ENCODE measurements around the gene LARP4.
"Not testable (repeated sequence)": the region's sequence is repeated elsewhere in the genome, so short reads cannot be mapped to it uniquely, and the experiment has no call there.

LARP4 gene

GRCh38 chr12:50453872-50454271 lies 53.2 kb downstream of the LARP4 start:
- Histone ChIP-seq H3K27ac (no peak overlapping the region), H3K4me3 (no peak overlapping the region)

- Histone ChIP-seq H3K27ac (no peak overlapping the region), H3K4me3 (no peak overlapping the region)
Observed at GRCh38 chr12:50458606-50459005, 57.9 kb downstream of the LARP4 start.

GRCh38 chr12:50467439-50467838 lies 66.8 kb downstream of the LARP4 start:
- Histone ChIP-seq H3K27ac (no peak overlapping the region), H3K4me3 (no peak overlapping the region)

GRCh38 chr12:50477241-50477832 lies 76.7 kb downstream of the LARP4 start:
- no peak overlapping the region for H3K27ac ChIP-seq

DNA sequence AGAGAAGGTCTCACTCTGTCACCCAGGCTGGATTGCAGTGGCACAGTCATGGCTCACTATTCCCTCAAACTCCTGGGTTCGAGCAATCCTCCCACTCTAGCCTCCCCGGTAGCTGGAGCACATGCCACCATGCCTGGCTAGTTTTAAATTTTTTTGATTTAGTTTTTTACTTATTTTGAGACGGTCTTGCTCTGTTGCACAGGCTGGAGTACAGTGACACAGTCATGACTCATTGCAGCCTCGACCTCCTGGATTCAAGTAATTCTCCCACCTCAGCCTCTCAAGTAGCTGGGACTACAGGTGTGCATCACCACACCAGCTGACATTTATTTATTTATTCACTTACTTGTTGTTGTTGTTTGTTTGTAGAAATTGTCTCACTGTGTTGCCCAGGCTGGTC lies 81.9 kb downstream of the LARP4 start:
- no peak overlapping the region for H3K27ac ChIP-seq
- H3K4me3 ChIP-seq = no peak overlapping the region

More at GRCh38 chr12:50477241-50477832, 76.7 kb downstream of the LARP4 start:
- H3K4me3 ChIP-seq = no peak overlapping the region

GRCh38 chr12:50483488-50483887 lies 82.8 kb downstream of the LARP4 start:
- Histone ChIP-seq H3K4me3 (no peak overlapping the region), H3K27ac (no peak overlapping the region)

GRCh38 chr12:50488801-50489200 lies 88.1 kb downstream of the LARP4 start:
- H3K27ac ChIP-seq = no peak overlapping the region
- H3K4me3 ChIP-seq = no peak overlapping the region

DNA sequence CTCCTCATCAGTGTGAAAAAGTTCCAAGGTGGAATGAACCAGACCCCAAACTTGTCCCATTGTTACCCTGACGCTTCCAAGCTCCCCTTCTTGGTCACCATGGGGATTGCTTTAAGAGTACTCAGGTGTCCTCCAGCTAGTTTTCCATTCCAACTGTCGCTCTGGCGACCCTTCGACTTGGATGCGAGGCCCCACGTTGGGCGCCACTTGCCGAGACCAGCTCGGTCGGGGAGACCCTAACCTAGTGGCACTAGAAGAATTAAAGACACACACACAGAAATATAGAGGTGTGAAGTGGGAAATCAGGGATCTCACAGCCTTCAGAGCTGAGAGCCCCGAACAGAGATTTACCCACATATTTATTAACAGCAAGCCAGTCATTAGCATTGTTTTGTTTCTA lies 97.4 kb downstream of the LARP4 start:
- not testable (repeated sequence) for H3K4me3 ChIP-seq, H3K27ac ChIP-seq

DNA sequence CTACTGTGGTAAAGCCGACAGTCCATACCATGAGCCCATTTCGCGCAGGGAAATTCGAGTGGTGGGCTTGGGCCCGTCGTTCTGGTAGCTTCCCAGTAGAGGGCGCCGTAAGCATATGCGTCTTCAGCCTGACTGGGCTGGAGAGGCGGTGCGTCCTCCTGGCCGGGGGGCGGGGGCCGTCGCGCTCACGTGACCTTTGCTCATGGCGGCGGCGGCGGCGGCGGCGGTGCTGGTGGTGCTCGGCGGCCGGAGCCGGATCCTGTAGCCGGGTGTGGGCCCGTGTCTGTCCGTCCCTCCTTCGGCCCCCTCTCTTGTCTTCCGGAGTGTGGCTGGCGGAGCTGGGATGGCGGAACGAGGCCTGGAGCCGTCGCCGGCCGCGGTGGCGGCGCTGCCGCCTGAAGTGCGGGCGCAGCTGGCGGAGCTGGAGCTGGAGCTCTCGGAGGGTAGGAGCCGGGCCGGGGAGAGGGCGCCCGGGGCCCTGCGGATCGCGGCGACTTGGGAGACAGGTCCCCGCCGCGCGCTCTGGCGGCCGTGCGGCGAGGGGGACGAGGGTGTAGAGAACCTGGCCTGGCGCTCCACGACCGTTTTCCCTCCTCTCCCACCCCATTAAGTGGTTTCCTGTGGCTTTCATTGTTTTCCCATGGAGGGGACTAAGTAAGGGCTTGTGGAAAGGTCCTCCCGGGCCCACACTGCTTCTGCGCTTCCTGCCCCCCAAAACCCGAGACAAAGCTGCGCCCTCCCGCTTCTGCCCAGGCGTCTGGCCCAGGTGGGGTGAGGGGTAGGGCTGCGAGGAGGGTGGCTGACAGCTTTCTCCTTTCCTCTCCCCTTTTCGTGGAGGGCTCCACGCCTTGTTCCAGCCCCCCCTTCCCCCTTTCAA lies 104.4 kb downstream of the LARP4 start, which contains the start of gene DIP2B:
TSS of gene DIP2B (plus strand) at position 188 of the 877 bp plus-strand sequence. CDS start at position 344, 156 bp downstream.
- peak within 1 kb of the TSS; percentile 69 to 94 (median 84) for H3K4me3 ChIP-seq
- H3K27ac ChIP-seq = peak within 1 kb of the TSS; percentile 91 to 99 (median 96)

- Histone ChIP-seq H3K27ac (peak overlapping the region; percentile 91 to 99 (median 96)), H3K4me3 (peak overlapping the region; percentile 69 to 94 (median 84))
Observed at GRCh38 chr12:50505675-50506530, 105.2 kb downstream of the LARP4 start.

DNA sequence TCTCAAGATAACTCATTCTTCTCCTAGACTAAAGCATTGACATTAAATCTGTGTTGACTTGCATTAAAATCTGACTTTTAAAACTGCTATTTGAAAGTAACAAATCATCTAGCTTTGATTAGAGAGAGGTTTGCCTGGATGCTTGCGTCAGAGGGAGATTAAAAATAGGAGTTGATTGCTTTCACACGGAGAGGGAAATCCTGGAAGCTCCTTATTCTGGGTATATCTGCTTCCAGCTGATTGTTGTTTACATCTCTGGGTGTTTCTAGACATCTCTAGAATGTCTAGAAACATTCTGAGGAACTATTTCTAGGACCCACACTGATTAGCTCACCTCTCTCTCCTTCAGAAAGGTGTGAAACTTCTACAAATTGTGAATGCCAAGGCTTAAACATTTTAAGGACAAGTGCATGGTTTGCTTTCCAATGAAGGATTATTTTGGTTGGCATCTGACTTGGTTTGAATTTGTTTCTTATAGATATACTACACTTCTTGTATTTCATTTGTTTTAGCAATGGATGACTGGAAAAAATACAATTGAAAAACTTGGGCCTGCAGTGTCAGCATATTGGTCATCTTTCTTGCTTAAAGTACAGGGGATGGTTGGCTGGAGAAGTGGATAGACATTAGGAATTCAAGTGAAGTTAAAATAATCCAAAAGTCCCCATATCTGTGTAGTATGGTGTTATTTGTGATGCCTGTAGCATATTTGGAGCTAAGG lies 106.2 kb downstream of the LARP4 start:
- Histone ChIP-seq H3K4me3 (peak overlapping the region; percentile 69 to 94 (median 84)), H3K27ac (peak overlapping the region in 20 of 21 experiments; percentile 12 to 99 (median 96))

DNA sequence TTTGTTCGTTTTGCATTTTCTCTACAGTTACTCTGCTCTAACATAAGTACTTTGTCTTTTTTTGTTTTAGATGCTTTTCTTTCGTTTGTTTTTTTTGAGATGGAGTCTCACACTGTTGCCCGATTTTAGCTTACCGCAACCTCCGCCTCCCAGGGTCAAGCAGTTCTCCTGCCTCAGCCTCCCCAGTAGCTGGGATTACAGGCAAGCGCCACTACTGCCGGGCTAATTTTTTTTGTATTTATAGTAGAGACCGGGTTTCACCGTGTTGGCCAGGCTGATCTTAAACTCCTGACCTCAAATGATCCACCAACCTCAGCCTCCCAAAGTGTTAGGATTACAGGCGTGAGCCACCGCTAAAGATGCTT lies 106.8 kb downstream of the LARP4 start:
- H3K4me3 ChIP-seq = peak overlapping the region in 3 of 7 experiments; percentile 69 to 89 (median 85)
- H3K27ac ChIP-seq = peak overlapping the region in 14 of 21 experiments; percentile 12 to 99 (median 92)

GRCh38 chr12:50507930-50508329 lies 107.2 kb downstream of the LARP4 start:
- Histone ChIP-seq H3K4me3 (no peak overlapping the region), H3K27ac (peak overlapping the region in 13 of 21 experiments; percentile 3 to 99 (median 49))

DNA sequence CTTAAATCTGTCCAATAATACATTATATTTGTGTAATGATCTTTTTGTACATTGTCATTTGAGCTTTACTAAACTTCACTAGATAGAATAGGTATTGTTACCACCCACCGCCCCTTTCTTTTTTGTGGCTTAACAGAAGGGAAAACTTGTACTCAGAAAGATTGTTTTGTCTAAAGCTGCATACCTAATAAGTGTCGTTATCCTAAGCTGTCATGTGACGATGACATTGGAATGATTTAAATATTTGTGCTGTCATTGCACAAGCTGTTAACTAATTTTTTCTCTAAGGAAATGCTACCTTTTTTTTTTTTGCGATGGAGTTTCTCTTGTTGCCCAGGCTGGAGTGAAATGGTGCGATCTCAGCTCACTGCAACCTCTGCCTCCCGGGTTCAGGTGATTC lies 107.7 kb downstream of the LARP4 start:
- Histone ChIP-seq H3K27ac (peak overlapping the region in 11 of 21 experiments; percentile 3 to 94 (median 43)), H3K4me3 (no peak overlapping the region)

- Histone ChIP-seq H3K27ac (peak overlapping the region in 10 of 21 experiments; percentile 3 to 94 (median 35)), H3K4me3 (no peak overlapping the region)
Observed at GRCh38 chr12:50508970-50509663, 108.4 kb downstream of the LARP4 start.

DNA sequence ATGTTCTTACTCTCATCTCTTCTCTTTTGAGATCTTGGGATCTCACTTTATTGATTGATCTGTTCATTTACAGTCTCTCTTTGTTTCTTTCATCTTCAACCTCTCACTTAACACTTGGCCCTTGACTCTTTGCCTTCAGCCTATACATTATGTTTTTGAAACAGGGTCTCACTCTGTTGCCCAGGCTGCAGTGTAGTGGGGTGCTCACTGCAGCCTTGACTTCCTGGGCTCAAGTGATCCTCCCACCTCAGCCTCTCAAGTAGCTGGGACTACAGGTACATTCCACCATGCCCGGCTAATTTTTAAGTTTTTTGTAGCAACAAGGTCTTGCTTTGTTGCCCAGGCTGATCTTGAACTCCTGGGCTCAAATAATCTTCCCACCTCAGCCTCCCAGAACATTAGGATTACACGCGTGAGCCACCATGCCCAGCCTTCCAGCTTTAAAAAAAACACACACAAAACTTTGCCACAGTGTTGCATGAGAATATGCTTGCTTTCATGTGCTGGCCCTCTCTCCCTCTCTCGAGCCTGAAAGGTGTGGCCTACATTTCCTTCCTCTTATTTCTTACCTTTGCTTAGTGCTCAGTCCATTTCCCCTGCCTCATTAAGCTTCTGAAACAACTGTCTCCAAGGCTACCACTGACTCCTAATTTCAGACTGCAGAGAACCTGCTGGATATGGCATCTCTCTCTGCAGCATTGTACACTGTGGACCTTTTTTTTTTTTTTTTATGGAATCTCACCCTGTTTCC lies 114.0 kb downstream of the LARP4 start:
- H3K4me3 ChIP-seq = no peak overlapping the region
- H3K27ac ChIP-seq = peak overlapping the region in 6 of 21 experiments; percentile 31 to 70 (median 46)

DNA sequence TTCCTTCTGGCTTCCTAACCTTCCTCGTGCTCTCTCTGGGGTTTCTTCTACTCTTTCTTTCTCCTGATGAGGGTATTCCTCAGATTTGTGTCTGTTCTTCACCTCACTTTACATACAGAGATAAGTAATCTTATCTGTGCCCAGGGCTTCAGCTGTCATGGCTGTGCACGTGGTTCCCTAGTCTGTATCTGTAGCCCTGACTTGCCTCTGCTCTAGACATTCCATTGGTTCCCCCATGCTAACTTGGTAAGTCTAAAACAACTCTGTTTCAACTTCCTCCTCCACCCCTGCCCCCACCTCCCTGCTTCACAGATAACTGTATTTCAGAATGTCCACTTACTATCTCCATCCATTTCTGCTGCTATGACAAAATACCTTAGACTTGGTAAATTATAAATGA lies 114.9 kb downstream of the LARP4 start:
- Histone ChIP-seq H3K4me3 (no peak overlapping the region), H3K27ac (peak overlapping the region in 3 of 21 experiments; percentile 11 to 53 (median 44))
